Colonic mucosa (tissue), 4 donors: Measurements from ENCODE around the gene C11orf16. TPM values are rescaled to one million over a fixed set of nuclear protein-coding genes. Genes with fewer than 3 reads are reported as not detected.

ENCODE experiments used
- DNase-seq: peaks from one replicate; pipeline ENCODE4 v3.0.0-alpha.2; 2020
- H3K27ac ChIP-seq: fragments of 200-600 bp; one replicate; pipeline ENCODE4 v1.8.0; 2021
- H3K27me3 ChIP-seq: fragments of 200-600 bp; one replicate; pipeline ENCODE4 v1.8.0; 2021
- H3K36me3 ChIP-seq: fragments of 200-600 bp; one replicate; pipeline ENCODE4 v1.8.0; 2021
- H3K4me1 ChIP-seq: fragments of 200-600 bp; one replicate; pipeline ENCODE4 v1.8.0; 2021; ENCODE audit warnings: mild to moderate bottlenecking
- H3K4me3 ChIP-seq: fragments of 200-600 bp; one replicate; pipeline ENCODE4 v1.8.0; 2021
- H3K9ac ChIP-seq, 2 donors: one replicate each; pipeline ENCODE4 v1.7.0; 2013; ENCODE audit warnings: control low read depth in 2 of 2, low read depth in 2 of 2, low read length in 2 of 2
- H3K9me3 ChIP-seq: fragments of 200-600 bp; one replicate; pipeline ENCODE4 v1.8.0; 2021
- CTCF ChIP-seq: fragments of 200-600 bp; IDR thresholded peaks from one replicate; pipeline ENCODE4 v1.8.0; 2022; ENCODE audit warnings: antibody characterized with exemption, mild to moderate bottlenecking
- intact Hi-C: fragments of 100-400 bp; cut with DNase I; formaldehyde crosslinking; loops from one replicate; pipeline ENCODE4 v1.14.1; 2022
- total RNA-seq, 2 donors: library from RNA; stranded (reverse); fragmentation: NEBNext Ultra II Directional in 1 of 2; extraction: Animal tissue kit (Norgen Biotek cat#: 25700) in 1 of 2; gene quantifications; one replicate each; pipeline ENCODE4 v1.2.1, GENCODE V29; 2021
- donor health status: healthy.
- donor health status: DM: no; HTN: no; CAD: no.
- donor health status: DM: no; HTN: no; CAD: no.

C11orf16 gene
- total RNA-seq, 2 donors from 2014 or later, result not detected

DNA sequence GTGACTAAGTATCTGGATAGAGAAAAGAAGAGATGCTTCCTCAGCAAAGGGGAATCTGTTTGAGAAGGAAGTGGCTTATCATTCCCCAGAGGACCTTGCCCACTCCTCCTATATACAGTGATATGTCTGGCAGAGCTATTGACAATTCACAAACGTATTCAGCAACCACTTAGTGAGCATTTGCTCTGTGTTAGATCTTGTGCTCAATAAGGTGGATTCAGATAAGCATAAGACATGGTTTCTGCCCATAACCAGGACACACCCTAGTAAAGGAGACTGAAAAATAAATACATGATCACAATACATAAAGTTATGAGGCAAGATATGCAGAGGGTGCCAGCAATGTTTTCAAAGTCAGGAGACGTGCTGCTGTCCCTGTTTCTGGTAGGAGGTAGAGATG lies 30.1 kb upstream of the C11orf16 start:
- Histone ChIP-seq H3K9me3 (no peaks in the 10 kb centered on the region), H3K36me3 (no peaks in the 10 kb centered on the region), H3K4me1 (peaks cover 8% of the 10 kb centered on the region), H3K27ac (peak overlapping the region; percentile 98), H3K27me3 (no peaks in the 10 kb centered on the region), H3K9ac (peak overlapping the region in 1 of 2 donors; percentile 95), H3K4me3 (peak overlapping the region; percentile 74)
- intact Hi-C loops, result loop anchor here (5.0 to 10.0 kb wide), 2 partner anchors 51 to 148 kb away; partner anchors contain the start of gene AKIP1
- DNase-seq, result no peak
- TF ChIP-seq CTCF, result no peak

DNA sequence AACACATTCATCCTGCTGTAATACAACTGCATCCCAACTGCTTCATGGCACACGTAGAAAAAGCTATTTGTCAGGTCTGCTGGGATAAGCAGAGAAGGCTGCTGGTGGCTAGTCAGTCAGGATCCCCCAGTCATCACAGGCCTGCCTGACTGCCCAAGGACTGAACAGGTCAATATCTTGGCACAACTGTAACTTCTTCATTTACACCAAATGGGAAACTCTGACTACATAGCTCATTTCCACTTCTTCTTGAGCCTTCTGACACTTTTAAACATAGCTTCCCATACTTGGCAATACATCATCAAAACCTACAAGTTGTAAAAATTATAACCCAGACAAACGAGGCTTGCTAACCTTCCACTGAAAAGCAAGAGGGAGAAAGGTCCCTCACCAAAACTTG lies 28.7 kb upstream of the C11orf16 start:
- no peak for DNase-seq
- H3K4me1 ChIP-seq, result peaks cover 8% of the 10 kb centered on the region
- no peaks in the 10 kb centered on the region for H3K9me3 ChIP-seq
- intact Hi-C loops, result loop anchor here (5.0 to 10.0 kb wide), 2 partner anchors 49 to 147 kb away; partner anchors contain the start of gene AKIP1
- no peak for TF ChIP-seq CTCF
- H3K9ac ChIP-seq, result no peak overlapping the region
- H3K27ac ChIP-seq, result no peak overlapping the region
- H3K27me3 ChIP-seq, result no peaks in the 10 kb centered on the region
- no peak overlapping the region for H3K4me3 ChIP-seq
- H3K36me3 ChIP-seq, result no peaks in the 10 kb centered on the region

GRCh38 chr11:8959546-8960166 lies 26.9 kb upstream of the C11orf16 start:
- H3K4me1 ChIP-seq, result peaks cover 8% of the 10 kb centered on the region
- DNase-seq, result peak; percentile 58
- no peaks in the 10 kb centered on the region for H3K27me3 ChIP-seq
- no peaks in the 10 kb centered on the region for H3K9me3 ChIP-seq
- peak overlapping the region; percentile 0 for H3K27ac ChIP-seq
- no peaks in the 10 kb centered on the region for H3K36me3 ChIP-seq
- intact Hi-C loops, result loop anchor here (5.0 to 10.0 kb wide), 2 partner anchors 47 to 145 kb away; partner anchors contain the start of gene AKIP1
- peak; percentile 44 for TF ChIP-seq CTCF
- H3K9ac ChIP-seq, result no peak overlapping the region
- no peak overlapping the region for H3K4me3 ChIP-seq

DNA sequence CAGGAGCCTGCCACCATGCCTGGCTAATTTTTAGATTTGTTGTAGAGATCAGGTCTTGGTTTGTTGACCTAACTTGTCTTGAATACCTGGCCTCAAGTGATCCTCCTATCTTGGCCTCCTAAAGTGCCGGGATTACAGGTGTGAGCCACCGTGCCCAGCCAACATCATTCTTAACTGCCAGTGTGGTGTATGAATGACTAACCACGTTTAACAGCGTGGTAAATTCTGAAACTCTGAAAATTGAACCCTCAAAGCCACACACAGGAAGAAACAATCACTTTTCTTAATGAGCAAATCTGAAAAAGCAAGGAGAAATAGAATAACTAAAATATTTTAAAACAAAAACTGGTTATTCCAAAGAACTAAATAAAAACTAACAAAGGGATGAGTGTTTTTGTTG lies 24.1 kb upstream of the C11orf16 start:
- no peaks in the 10 kb centered on the region for H3K36me3 ChIP-seq
- H3K9ac ChIP-seq, result no peak overlapping the region
- no peak for DNase-seq

DNA sequence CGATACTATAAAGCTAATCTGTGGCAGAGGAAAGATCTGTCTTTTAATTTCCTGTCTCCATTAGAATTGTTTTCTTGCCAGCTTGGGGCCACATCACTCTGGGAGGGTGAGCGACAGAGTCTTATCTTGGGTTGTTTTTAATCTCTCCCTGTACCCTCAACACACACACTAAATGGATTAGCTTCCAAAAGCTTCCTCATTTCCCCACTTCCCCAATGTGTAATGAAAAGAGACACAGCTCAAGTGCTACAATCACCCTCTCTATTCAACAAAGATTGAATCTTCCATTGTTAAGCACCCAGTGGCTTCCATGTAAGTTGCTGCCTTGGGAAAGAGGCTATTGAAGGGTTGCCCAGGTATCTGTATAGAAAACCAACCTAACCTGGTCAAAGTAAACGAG lies 16.1 kb upstream of the C11orf16 start:
- intact Hi-C loops, result no loop called here
- H3K36me3 ChIP-seq, result no peaks in the 10 kb centered on the region
- TF ChIP-seq CTCF, result no peak
- no peak overlapping the region for H3K27ac ChIP-seq
- H3K9ac ChIP-seq, result no peak overlapping the region
- H3K4me1 ChIP-seq, result no peaks in the 10 kb centered on the region
- no peak for DNase-seq
- no peaks in the 10 kb centered on the region for H3K9me3 ChIP-seq
- H3K27me3 ChIP-seq, result no peaks in the 10 kb centered on the region
- no peak overlapping the region for H3K4me3 ChIP-seq

More for the DNA sequence above, 24.1 kb upstream of the C11orf16 start:
- Histone ChIP-seq H3K4me1 (no peaks in the 10 kb centered on the region), H3K4me3 (no peak overlapping the region), H3K9me3 (no peaks in the 10 kb centered on the region), H3K27ac (no peak overlapping the region), H3K27me3 (no peaks in the 10 kb centered on the region)
- intact Hi-C loops, result no loop called here
- no peak for TF ChIP-seq CTCF
